ENCODE data around the gene APOA5.
"Not testable (repeated sequence)": the region's sequence is repeated elsewhere in the genome, so short reads cannot be mapped to it uniquely, and the experiment has no call there.

APOA5 gene, protein sequence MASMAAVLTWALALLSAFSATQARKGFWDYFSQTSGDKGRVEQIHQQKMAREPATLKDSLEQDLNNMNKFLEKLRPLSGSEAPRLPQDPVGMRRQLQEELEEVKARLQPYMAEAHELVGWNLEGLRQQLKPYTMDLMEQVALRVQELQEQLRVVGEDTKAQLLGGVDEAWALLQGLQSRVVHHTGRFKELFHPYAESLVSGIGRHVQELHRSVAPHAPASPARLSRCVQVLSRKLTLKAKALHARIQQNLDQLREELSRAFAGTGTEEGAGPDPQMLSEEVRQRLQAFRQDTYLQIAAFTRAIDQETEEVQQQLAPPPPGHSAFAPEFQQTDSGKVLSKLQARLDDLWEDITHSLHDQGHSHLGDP

DNA sequence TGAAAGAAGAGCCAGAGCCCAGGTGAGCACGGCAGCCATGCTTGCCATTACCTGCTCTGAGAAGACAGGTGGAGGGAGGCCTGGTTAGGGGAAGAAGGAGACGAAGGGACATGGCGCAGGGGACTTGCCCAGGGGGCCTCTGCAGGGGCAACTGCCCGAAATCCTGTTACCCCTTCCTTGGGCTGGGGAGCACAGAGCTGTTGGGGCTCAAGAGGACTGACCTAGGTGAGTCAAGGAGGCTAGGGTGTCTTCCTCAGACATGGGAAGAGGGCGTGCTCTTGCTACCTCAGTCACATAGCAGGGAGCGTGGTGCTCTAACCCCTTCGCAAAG, at the start of gene APOA5:
Gene APOA5, minus strand, starts transcription at position 67 of the 331 bp plus-strand sequence. Its CDS starts 19 bp downstream, at position 48.
- no peak for DNase-seq (ENCODE audit: low spot score)

DNA sequence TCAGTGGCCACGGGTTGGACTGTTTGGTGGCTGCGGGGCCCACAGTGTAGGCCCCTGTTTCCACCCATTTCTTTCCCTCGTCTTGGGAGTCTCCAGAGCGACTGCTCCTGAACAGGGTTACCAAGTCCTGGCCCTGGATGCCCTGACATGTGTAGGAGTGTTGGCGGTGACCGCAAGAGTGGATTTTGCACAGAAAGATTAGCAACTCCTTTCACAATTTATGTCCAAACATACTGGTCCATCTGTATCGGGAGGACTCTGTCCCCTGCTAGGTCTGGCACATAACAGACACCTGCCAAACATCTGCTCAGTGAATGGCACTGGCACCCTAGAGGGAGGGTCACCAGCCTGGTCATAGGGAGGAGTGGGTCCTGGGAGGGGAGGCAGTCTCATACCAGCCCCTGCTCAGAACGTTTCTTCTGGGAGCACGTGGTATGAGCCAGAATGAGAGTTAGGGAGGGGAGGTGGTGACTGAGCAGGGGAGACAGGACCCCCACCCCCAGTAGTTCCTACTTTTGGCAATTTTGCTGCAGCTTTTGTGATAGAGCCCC, 49.1 kb upstream of the APOA5 start:
- no peak for DNase-seq (ENCODE audit: low spot score)

- DNase-seq (ENCODE audit: low spot score): peak; percentile 50
These were observed 48.6 kb upstream of the APOA5 start for GRCh38 chr11:116840224-116840745.

DNA sequence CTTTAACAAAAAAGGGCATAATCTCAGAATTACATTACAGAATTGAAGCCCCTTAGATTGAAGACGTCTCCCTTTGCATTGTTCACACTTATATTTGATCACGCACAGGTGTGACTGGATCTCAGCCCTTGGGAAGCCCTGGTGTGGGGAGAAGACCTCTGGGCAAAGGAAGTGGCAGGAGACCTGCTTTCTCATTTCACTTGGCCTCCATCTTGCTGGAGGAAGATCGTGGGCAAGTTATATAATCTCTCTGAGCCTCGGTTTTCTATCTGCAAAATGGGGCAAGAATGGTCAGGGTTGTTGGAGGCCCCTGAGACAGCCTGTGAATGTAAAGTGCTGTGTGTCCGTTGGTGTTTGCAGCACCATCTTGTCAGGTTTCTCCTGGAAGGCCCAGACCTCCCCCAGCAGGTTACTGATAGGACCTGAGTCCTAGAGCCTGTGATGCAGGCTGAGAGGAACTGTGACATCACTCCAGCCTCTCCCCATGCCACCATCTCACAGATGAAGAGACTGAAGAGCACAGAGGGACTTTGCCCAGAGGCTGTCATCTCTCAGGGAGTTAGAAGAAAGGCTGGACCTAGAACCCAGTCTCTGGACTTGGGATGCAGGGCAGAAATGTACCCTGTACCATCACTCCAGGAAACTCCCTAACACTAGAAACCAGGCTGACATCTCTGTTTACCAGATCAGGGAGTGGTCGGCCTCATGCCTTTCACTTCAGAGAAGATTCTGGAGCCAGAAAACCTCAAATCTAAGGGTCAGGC, 46.8 kb upstream of the APOA5 start:
- no peak for DNase-seq (ENCODE audit: low spot score)

- DNase-seq (ENCODE audit: low spot score): peak; percentile 74
These were observed 45.8 kb upstream of the APOA5 start, which contains the start of gene APOA1 for GRCh38 chr11:116837231-116838091. Gene APOA1 (minus strand): TSS chr11:116837622. CDS start chr11:116837387, 235 bp downstream.

GRCh38 chr11:116836632-116836991, 44.9 kb upstream of the APOA5 start:
- DNase-seq (ENCODE audit: low spot score): no peak

GRCh38 chr11:116835791-116836631, 44.3 kb upstream of the APOA5 start:
- peak; percentile 51 for DNase-seq (ENCODE audit: low spot score)

DNA sequence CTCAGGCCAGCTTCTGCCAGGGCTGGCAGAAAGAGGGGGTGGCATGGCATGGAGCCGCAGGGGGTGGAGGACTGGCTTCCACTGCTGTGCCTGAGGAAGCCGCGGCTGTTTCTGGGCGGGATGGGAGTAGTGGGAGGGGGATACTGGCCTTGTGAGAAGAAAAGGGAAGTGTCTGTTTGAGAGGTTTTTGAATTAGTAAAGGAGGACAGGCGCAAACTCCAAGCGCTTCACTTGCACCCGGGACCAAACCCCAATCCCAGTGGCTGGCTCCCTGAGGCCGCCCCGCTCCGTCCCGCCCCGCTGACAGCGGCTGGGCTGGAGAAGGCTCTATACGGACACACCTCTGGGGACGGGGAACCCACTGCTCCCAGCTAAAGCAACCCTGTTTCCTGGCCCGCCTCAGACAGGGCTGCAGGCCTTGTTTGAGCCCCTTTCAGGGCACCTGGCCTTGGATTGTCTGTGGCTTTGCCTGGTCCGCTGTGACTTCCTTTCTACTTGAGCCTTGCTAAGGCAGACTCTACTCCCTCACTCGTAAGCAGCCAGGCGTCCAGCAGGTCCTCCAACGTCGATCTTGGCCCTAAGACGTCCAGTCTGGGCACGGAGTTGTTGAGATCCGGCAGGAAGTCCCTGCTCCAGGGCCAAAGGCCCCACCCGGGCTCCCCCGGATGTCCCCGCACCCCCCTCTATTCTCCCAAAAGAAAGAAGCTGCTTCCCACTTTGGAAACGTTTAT, 43.5 kb upstream of the APOA5 start:
- DNase-seq (ENCODE audit: low spot score): no peak

DNA sequence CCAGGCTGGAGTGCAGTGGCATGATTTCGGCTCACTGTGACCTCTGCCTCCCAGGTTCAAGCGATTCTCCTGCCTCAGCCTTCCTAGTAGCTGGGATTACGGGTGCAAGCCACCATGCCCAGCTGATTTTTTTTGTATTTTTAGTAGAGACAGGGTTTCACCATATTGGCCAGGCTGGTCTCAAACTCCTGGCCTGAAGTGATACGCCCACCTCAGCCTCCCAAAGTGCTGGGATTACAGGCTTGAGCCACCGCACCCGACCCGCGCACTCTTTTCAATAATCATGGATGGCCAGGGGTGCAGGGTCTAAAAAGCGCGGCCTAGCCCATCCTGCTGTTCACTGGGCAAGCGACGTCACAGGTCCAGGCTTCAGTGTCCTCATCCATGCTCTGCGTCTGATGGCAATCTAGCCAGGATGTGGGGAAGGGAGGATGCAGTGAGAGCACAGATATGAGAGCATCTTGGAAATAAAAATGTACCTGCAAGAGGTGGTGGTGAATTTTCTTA, 42.9 kb upstream of the APOA5 start:
- not testable (repeated sequence) for DNase-seq (ENCODE audit: low spot score)

GRCh38 chr11:116833816-116834534, 42.3 kb upstream of the APOA5 start:
- DNase-seq (ENCODE audit: low spot score): no peak

GRCh38 chr11:116833491-116833815, 41.8 kb upstream of the APOA5 start:
- no peak for DNase-seq (ENCODE audit: low spot score)

DNA sequence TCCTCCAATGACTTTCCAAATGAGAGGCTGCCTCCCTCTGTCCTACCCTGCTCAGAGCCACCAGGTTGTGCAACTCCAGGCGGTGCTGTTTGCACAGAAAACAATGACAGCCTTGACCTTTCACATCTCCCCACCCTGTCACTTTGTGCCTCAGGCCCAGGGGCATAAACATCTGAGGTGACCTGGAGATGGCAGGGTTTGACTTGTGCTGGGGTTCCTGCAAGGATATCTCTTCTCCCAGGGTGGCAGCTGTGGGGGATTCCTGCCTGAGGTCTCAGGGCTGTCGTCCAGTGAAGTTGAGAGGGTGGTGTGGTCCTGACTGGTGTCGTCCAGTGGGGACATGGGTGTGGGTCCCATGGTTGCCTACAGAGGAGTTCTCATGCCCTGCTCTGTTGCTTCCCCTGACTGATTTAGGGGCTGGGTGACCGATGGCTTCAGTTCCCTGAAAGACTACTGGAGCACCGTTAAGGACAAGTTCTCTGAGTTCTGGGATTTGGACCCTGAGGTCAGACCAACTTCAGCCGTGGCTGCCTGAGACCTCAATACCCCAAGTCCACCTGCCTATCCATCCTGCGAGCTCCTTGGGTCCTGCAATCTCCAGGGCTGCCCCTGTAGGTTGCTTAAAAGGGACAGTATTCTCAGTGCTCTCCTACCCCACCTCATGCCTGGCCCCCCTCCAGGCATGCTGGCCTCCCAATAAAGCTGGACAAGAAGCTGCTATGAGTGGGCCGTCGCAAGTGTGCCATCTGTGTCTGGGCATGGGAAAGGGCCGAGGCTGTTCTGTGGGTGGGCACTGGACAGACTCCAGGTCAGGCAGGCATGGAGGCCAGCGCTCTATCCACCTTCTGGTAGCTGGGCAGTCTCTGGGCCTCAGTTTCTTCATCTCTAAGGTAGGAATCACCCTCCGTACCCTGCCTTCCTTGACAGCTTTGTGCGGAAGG, 40.9 kb upstream of the APOA5 start:
- DNase-seq (ENCODE audit: low spot score): peak; percentile 84

DNA sequence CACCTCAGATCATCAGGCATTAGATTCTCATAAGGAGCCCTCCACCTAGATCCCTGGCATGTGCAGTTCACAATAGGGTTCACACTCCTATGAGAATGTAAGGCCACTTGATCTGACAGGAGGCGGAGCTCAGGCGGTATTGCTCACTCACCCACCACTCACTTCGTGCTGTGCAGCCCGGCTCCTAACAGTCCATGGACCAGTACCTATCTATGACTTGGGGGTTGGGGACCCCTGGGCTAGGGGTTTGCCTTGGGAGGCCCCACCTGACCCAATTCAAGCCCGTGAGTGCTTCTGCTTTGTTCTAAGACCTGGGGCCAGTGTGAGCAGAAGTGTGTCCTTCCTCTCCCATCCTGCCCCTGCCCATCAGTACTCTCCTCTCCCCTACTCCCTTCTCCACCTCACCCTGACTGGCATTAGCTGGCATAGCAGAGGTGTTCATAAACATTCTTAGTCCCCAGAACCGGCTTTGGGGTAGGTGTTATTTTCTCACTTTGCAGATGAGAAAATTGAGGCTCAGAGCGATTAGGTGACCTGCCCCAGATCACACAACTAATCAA, 40.2 kb upstream of the APOA5 start:
- DNase-seq (ENCODE audit: low spot score): no peak

- DNase-seq (ENCODE audit: low spot score): no peak
These were observed 38.7 kb upstream of the APOA5 start for GRCh38 chr11:116830184-116830912.

GRCh38 chr11:116829525-116830183, 38.0 kb upstream of the APOA5 start, which contains the start of gene APOC3:
Gene APOC3 (plus strand): TSS chr11:116829907. CDS start chr11:116830583, 676 bp downstream.
- DNase-seq (ENCODE audit: low spot score): peak; percentile 66

DNA sequence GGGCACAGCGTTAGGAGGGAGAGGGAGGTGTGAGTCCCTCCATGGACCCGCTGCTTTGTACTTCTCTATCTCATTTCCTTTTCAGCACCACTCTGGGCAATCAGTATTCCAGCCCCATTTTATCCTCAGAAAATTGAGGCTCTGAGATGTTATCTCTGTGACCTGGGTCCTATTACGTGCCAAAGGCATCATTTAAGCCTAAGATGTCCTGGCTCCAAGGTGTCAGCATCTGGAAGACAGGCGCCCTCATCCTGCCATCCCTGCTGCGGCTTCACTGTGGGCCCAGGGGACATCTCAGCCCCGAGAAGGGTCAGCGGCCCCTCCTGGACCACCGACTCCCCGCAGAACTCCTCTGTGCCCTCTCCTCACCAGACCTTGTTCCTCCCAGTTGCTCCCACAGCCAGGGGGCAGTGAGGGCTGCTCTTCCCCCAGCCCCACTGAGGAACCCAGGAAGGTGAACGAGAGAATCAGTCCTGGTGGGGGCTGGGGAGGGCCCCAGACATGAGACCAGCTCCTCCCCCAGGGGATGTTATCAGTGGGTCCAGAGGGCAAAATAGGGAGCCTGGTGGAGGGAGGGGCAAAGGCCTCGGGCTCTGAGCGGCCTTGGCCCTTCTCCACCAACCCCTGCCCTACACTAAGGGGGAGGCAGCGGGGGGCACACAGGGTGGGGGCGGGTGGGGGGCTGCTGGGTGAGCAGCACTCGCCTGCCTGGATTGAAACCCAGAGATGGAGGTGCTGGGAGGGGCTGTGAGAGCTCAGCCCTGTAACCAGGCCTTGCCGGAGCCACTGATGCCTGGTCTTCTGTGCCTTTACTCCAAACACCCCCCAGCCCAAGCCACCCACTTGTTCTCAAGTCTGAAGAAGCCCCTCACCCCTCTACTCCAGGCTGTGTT, 37.2 kb upstream of the APOA5 start:
- DNase-seq (ENCODE audit: low spot score): peak; percentile 71
